GM12872 (cell line): ENCODE results near the gene ARGLU1.

Source experiments
- TF ChIP-seq, protein P1 (sequence below): IDR thresholded peaks from 3 replicates; pipeline ENCODE4 v1.5.1; 2011; ENCODE audit warnings: low read depth, mild to moderate bottlenecking, low read length, moderate library complexity; ENCODE audit not compliant: insufficient read depth

Gene ARGLU1

DNA sequence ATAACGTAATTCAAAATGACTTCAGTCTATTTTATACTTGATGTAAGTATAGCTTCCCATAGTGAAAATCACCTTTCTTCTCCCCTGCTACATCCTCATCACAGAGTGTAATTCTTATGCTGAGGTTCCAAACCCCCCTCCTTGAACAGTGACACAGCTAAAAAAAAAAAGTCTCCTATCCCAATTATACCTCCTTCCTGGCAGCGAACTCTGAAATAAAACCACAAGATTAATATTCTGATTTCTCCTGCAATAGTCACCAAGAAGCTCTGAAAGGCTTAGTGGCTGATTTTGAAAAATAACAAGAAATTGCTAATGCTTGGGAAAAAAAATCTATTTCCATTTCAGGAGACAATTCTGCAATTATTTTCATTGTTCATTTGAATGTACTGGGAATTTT is 68.8 kb downstream of the ARGLU1 start:
- TF ChIP-seq, protein P1, sequence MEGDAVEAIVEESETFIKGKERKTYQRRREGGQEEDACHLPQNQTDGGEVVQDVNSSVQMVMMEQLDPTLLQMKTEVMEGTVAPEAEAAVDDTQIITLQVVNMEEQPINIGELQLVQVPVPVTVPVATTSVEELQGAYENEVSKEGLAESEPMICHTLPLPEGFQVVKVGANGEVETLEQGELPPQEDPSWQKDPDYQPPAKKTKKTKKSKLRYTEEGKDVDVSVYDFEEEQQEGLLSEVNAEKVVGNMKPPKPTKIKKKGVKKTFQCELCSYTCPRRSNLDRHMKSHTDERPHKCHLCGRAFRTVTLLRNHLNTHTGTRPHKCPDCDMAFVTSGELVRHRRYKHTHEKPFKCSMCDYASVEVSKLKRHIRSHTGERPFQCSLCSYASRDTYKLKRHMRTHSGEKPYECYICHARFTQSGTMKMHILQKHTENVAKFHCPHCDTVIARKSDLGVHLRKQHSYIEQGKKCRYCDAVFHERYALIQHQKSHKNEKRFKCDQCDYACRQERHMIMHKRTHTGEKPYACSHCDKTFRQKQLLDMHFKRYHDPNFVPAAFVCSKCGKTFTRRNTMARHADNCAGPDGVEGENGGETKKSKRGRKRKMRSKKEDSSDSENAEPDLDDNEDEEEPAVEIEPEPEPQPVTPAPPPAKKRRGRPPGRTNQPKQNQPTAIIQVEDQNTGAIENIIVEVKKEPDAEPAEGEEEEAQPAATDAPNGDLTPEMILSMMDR = no peak

GRCh38 chr13:106498571-106498970 is 69.4 kb downstream of the ARGLU1 start:
- TF ChIP-seq, protein P1 = no peak

DNA sequence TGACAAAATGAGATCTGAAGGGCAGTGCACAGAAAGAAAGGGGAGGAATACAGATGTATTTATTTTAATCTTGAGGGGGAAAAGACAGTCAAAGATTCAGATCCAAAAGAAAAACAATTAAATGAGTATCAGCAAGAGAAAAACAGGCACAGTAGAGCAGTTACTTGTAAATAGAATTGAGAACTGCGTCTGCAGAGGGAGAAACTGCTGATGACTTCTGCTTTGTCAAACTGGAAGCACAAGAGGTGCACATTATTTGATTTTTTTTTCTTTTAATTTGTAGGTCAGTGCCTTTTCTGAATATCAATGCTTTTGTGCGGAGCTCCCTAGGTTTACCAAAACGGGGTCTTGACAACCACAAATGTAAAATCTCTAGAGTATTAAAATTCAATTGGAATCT is 69.8 kb downstream of the ARGLU1 start:
- TF ChIP-seq, protein P1 = no peak

DNA sequence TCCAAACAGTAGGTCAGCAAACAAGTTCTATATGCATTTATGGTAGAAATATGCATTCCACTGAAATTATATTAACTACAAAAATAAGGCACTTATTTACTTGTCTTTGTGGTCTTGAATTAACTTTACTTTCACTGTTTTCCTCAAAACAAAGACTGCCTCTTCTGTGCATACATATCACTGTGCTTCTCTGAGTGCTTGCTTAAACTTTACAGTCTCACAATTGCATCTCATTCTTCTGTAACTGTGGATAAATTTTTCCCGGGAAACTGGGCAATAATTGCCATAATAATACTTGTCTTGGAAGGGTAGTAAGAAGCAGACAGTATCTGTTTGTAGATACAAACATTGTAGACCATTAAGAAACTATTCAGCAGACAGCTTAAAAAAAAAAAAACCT is 70.9 kb downstream of the ARGLU1 start:
- TF ChIP-seq, protein P1 = no peak

- TF ChIP-seq, protein P1 = no peak
These were observed 71.6 kb downstream of the ARGLU1 start for GRCh38 chr13:106496072-106496997.

DNA sequence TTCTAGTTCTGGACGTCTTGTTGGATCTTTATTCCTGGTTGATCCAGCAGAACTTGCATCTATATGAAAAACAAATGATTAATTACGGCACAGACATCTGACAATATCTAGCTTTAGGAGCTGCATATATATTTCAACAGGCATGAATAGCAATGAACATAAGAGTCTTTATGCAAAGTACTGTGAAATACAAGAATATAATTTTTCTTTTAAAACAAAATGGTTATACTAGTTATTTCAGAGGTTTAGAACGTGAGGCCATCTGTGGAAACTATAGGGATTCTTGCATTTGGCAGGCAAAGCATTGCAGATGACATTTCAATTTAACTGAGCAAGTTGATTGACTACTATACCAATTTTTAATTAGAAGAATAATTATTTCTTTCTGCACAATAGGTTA is 73.0 kb downstream of the ARGLU1 start:
- TF ChIP-seq, protein P1 = no peak

- TF ChIP-seq, protein P1 = no peak
These were observed 73.4 kb downstream of the ARGLU1 start for GRCh38 chr13:106494506-106494905.
